Natural killer cell treated with Interleukin-12 subunit alpha and Interleukin-12 subunit beta and Interleukin-15 and Interleukin-18, amount 100 ng/mL, for 72 hours (primary cell): ENCODE data around the gene ASIC5. TPM values are rescaled to one million over a fixed set of nuclear protein-coding genes. Genes with fewer than 3 reads are reported as not detected.
"Not testable (repeated sequence)": the region's sequence is repeated elsewhere in the genome, so short reads cannot be mapped to it uniquely, and the experiment has no call there.

ENCODE experiments used
- ATAC-seq, 2 donors: fragments of 150-1000 bp; cut with Tn5 transposase in 1 of 2; sonication (Bioruptor Pico), chemical (Tn5 transposase) in 1 of 2; 2 replicates each; pipeline ENCODE4 v1.10.0; 2021
- DNase-seq: peaks from one replicate; pipeline ENCODE4 v3.0.0; 2022; ENCODE audit warnings: low spot score
- H3K27ac Mint-ChIP-seq, 2 donors: 1 replicate in 1 of 2; 2 replicates in 1 of 2; pipeline ENCODE4 v1.8.0; 2022; ENCODE audit warnings: mixed read lengths in 2 of 2, mild to moderate bottlenecking in 1 of 2, moderate library complexity in 1 of 2
- H3K27me3 Mint-ChIP-seq, 2 donors: 1 replicate in 1 of 2; 2 replicates in 1 of 2; pipeline ENCODE4 v1.8.0; 2022; ENCODE audit warnings: mixed read lengths in 2 of 2
- H3K36me3 Mint-ChIP-seq: one replicate; pipeline ENCODE4 v1.8.0; 2022; ENCODE audit warnings: mixed read lengths
- H3K4me1 Mint-ChIP-seq, 2 donors: 1 replicate in 1 of 2; 2 replicates in 1 of 2; pipeline ENCODE4 v1.8.0; 2022; ENCODE audit warnings: low read depth in 2 of 2, mixed read lengths in 2 of 2, mild to moderate bottlenecking in 1 of 2
- H3K4me3 Mint-ChIP-seq: one replicate; pipeline ENCODE4 v1.8.0; 2022; ENCODE audit warnings: mixed read lengths
- H3K9me3 Mint-ChIP-seq: 2 replicates; pipeline ENCODE4 v1.8.0; 2022; ENCODE audit warnings: mixed read lengths
- total RNA-seq, 2 donors: library from RNA; stranded (reverse); gene quantifications; one replicate each; pipeline ENCODE4 v1.2.3, GENCODE V29; 2022

ASIC5 gene
- not detected for total RNA-seq

GRCh38 chr4:155866177-155866576 is at the start of gene ASIC5:
ASIC5 (minus strand) TSS chr4:155866277; CDS start chr4:155866226, 51 bp downstream.
- Mint-ChIP-seq H3K27ac (no peak within 1 kb of the TSS), H3K36me3 (no peaks in the 10 kb centered on the region), H3K9me3 (peaks cover 4% of the 10 kb centered on the region), H3K4me1 (no peaks in the 10 kb centered on the region), H3K4me3 (no peak within 1 kb of the TSS), H3K27me3 (no peaks in the 10 kb centered on the region)
- no peak for DNase-seq
- ATAC-seq: no peak

GRCh38 chr4:155914782-155915181 is 48.7 kb upstream of the ASIC5 start:
- no peak overlapping the region for H3K4me3 Mint-ChIP-seq
- H3K9me3 Mint-ChIP-seq: peaks cover 4% of the 10 kb centered on the region
- H3K27me3 Mint-ChIP-seq: peaks cover 9 to 20% of the 10 kb centered on the region in 2 donors
- ATAC-seq (no peak), DNase-seq (no peak)
- H3K36me3 Mint-ChIP-seq: no peaks in the 10 kb centered on the region
- H3K4me1 Mint-ChIP-seq: no peaks in the 10 kb centered on the region
- no peak overlapping the region for H3K27ac Mint-ChIP-seq

GRCh38 chr4:155911905-155912304 is 45.8 kb upstream of the ASIC5 start:
- ATAC-seq (no peak), DNase-seq (no peak)
- peaks cover 4% of the 10 kb centered on the region for H3K9me3 Mint-ChIP-seq
- H3K4me1 Mint-ChIP-seq: no peaks in the 10 kb centered on the region
- no peaks in the 10 kb centered on the region for H3K36me3 Mint-ChIP-seq
- H3K27ac Mint-ChIP-seq: no peak overlapping the region
- no peak overlapping the region for H3K4me3 Mint-ChIP-seq
- peaks cover 11 to 28% of the 10 kb centered on the region in 2 donors for H3K27me3 Mint-ChIP-seq

- Mint-ChIP-seq H3K4me1 (no peaks in the 10 kb centered on the region), H3K9me3 (peaks cover 4% of the 10 kb centered on the region), H3K4me3 (no peak overlapping the region), H3K36me3 (no peaks in the 10 kb centered on the region), H3K27me3 (peaks cover 11 to 26% of the 10 kb centered on the region in 2 donors), H3K27ac (no peak overlapping the region)
- no peak for ATAC-seq
- DNase-seq: no peak
Observed at GRCh38 chr4:155909615-155910226, 43.6 kb upstream of the ASIC5 start.

GRCh38 chr4:155908187-155909139 is 42.4 kb upstream of the ASIC5 start:
- Mint-ChIP-seq H3K27me3 (peaks cover 11 to 20% of the 10 kb centered on the region in 2 donors), H3K36me3 (no peaks in the 10 kb centered on the region), H3K27ac (no peak overlapping the region), H3K4me1 (no peaks in the 10 kb centered on the region), H3K4me3 (no peak overlapping the region), H3K9me3 (peaks cover 4% of the 10 kb centered on the region)
- ATAC-seq (no peak), DNase-seq (no peak)

GRCh38 chr4:155907556-155907955 is 41.5 kb upstream of the ASIC5 start:
- Mint-ChIP-seq H3K4me1 (no peaks in the 10 kb centered on the region), H3K27ac (no peak overlapping the region), H3K9me3 (no peaks in the 10 kb centered on the region), H3K36me3 (no peaks in the 10 kb centered on the region), H3K4me3 (no peak overlapping the region), H3K27me3 (peaks cover 7 to 12% of the 10 kb centered on the region in 2 donors)
- DNase-seq (no peak), ATAC-seq (no peak)

- H3K36me3 Mint-ChIP-seq: no peaks in the 10 kb centered on the region
- H3K27ac Mint-ChIP-seq: no peak overlapping the region
- DNase-seq (no peak), ATAC-seq (no peak)
- H3K4me1 Mint-ChIP-seq: no peaks in the 10 kb centered on the region
- H3K9me3 Mint-ChIP-seq: no peaks in the 10 kb centered on the region
- no peak overlapping the region for H3K4me3 Mint-ChIP-seq
- peaks cover 4 to 8% of the 10 kb centered on the region in 2 donors for H3K27me3 Mint-ChIP-seq
Observed at GRCh38 chr4:155906554-155907247, 40.6 kb upstream of the ASIC5 start.

- no peak overlapping the region for H3K27ac Mint-ChIP-seq
Observed at GRCh38 chr4:155904331-155904730, 38.3 kb upstream of the ASIC5 start.

GRCh38 chr4:155903453-155903852 is 37.4 kb upstream of the ASIC5 start, which contains the start of gene TDO2:
TDO2 (plus strand) TSS chr4:155903696; CDS start chr4:155903759, 63 bp downstream.
- ATAC-seq (no peak), DNase-seq (no peak)
- Mint-ChIP-seq H3K4me3 (no peak within 1 kb of the TSS), H3K27me3 (peaks cover 5 to 8% of the 10 kb centered on the region in 2 donors), H3K27ac (no peak within 1 kb of the TSS), H3K36me3 (no peaks in the 10 kb centered on the region), H3K9me3 (no peaks in the 10 kb centered on the region), H3K4me1 (no peaks in the 10 kb centered on the region)

More at GRCh38 chr4:155904331-155904730, 38.3 kb upstream of the ASIC5 start:
- no peaks in the 10 kb centered on the region for H3K4me1 Mint-ChIP-seq
- peaks cover 5 to 8% of the 10 kb centered on the region in 2 donors for H3K27me3 Mint-ChIP-seq
- no peak overlapping the region for H3K4me3 Mint-ChIP-seq
- no peaks in the 10 kb centered on the region for H3K9me3 Mint-ChIP-seq
- no peak for ATAC-seq
- no peaks in the 10 kb centered on the region for H3K36me3 Mint-ChIP-seq
- no peak for DNase-seq

GRCh38 chr4:155901013-155901412 is 34.9 kb upstream of the ASIC5 start:
- Mint-ChIP-seq H3K27me3 (peaks cover 0 to 3% of the 10 kb centered on the region in 2 donors), H3K4me3 (no peak overlapping the region), H3K9me3 (peaks cover 3% of the 10 kb centered on the region), H3K36me3 (peaks cover 5% of the 10 kb centered on the region), H3K27ac (no peak overlapping the region), H3K4me1 (no peaks in the 10 kb centered on the region)
- no peak for ATAC-seq
- no peak for DNase-seq

GRCh38 chr4:155900381-155900780 is 34.3 kb upstream of the ASIC5 start:
- no peak for ATAC-seq
- H3K4me1 Mint-ChIP-seq: no peaks in the 10 kb centered on the region
- H3K36me3 Mint-ChIP-seq: peaks cover 5% of the 10 kb centered on the region
- H3K4me3 Mint-ChIP-seq: no peak overlapping the region
- no peak overlapping the region for H3K27ac Mint-ChIP-seq
- no peak for DNase-seq
- peaks cover 3% of the 10 kb centered on the region for H3K9me3 Mint-ChIP-seq
- H3K27me3 Mint-ChIP-seq: peaks cover 0 to 3% of the 10 kb centered on the region in 2 donors

GRCh38 chr4:155899891-155900290 is 33.8 kb upstream of the ASIC5 start:
- no peaks in the 10 kb centered on the region for H3K4me1 Mint-ChIP-seq
- H3K9me3 Mint-ChIP-seq: peaks cover 3% of the 10 kb centered on the region
- ATAC-seq (no peak), DNase-seq (no peak)
- peaks cover 5% of the 10 kb centered on the region for H3K36me3 Mint-ChIP-seq
- H3K4me3 Mint-ChIP-seq: no peak overlapping the region
- no peak overlapping the region for H3K27ac Mint-ChIP-seq
- peaks cover 0 to 3% of the 10 kb centered on the region in 2 donors for H3K27me3 Mint-ChIP-seq

- H3K4me1 Mint-ChIP-seq, ATAC-seq: not testable (repeated sequence)
Observed at GRCh38 chr4:155898371-155898770, 32.3 kb upstream of the ASIC5 start.

More at GRCh38 chr4:155898371-155898770, 32.3 kb upstream of the ASIC5 start:
- H3K4me3 Mint-ChIP-seq, DNase-seq, H3K27me3 Mint-ChIP-seq, H3K9me3 Mint-ChIP-seq, H3K36me3 Mint-ChIP-seq, H3K27ac Mint-ChIP-seq: not testable (repeated sequence)
